H1 (cell line): ENCODE results near the gene AOPEP. TPM values are rescaled to one million over a fixed set of nuclear protein-coding genes. Genes with fewer than 3 reads are reported as not detected.

Experiments
- GTF2F1 ChIP-seq: IDR thresholded peaks from 2 replicates; pipeline ENCODE4 v1.6.1; 2012; ENCODE audit warnings: low read depth, low read length, improper control_type of control experiment, borderline replicate concordance
- MAFK ChIP-seq: IDR thresholded peaks from 2 replicates; pipeline ENCODE4 v1.6.1; 2012; ENCODE audit warnings: low read depth, mild to moderate bottlenecking, improper control_type of control experiment, low read length
- SAP30 ChIP-seq: fragments of 300-600 bp; sonication (generic); IDR thresholded peaks from 2 replicates; pipeline ENCODE4 v1.7.1; 2012; ENCODE audit warnings: low read length, moderate library complexity, mild to moderate bottlenecking, inconsistent platforms; ENCODE audit not compliant: insufficient read depth, insufficient replicate concordance
- TEAD4 ChIP-seq: IDR thresholded peaks from 2 replicates; pipeline ENCODE4 v1.6.1; 2012; ENCODE audit warnings: low read depth, low read length, inconsistent platforms, mixed read lengths
- polyA plus RNA-seq, 7 experiments: library from polyadenylated mRNA; depleted of rRNA in 3 of 7; stranded (reverse) in 5 of 7; unstranded in 2 of 7; fragments of >200 nt in 5 of 7; fragments of 200-250 nt in 2 of 7; gene quantifications; 1 replicate in 5 of 7; 2 replicates in 1 of 7; 4 replicates in 1 of 7; pipeline versions ENCODE4 v1.2.1 to v1.2.3, GENCODE V29; 2011 to 2013; ENCODE audit warnings: missing spikeins in 2 of 7, mixed read lengths in 2 of 7
- total RNA-seq: library from RNA; stranded (reverse); fragmentation: NEBNext Ultra II Directional; extraction: Animal tissue kit (Norgen Biotek cat#: 25700); gene quantifications from 2 replicates; pipeline ENCODE4 v1.2.1, GENCODE V29; 2021

The AOPEP gene
- total and polyA plus RNA-seq, 2 of the 8 experiments (the other 6 are each of a cell fraction or from before 2014, with no cell fraction given), result 6.1 to 14.3 TPM

- no peak for TF ChIP-seq SAP30
- TF ChIP-seq TEAD4, result no peak
- no peak for TF ChIP-seq GTF2F1
- TF ChIP-seq MAFK, result no peak
These were observed 45.6 kb downstream of the AOPEP start (continued) for GRCh38 chr9:94772144-94772543.
